HG03280 (cell line): ENCODE data around the gene AGBL3.
A peak's percentile ranks its signal among the peaks of the same experiment; 100 is the strongest.
"Not testable (repeated sequence)": the region's sequence is repeated elsewhere in the genome, so short reads cannot be mapped to it uniquely, and the experiment has no call there.

Source experiments
- ATAC-seq: cut with Tn5 transposase; IDR thresholded peaks from one replicate; pipeline ENCODE4 v1.9.1; 2021; ENCODE audit warnings: mild to moderate bottlenecking, moderate library complexity; ENCODE audit not compliant: unreplicated experiment

Gene AGBL3

GRCh38 chr7:135165862-135166261 lies 179.6 kb downstream of the AGBL3 start:
- ATAC-seq = no peak

- no peak for ATAC-seq
Observed at GRCh38 chr7:135166338-135166990, 180.2 kb downstream of the AGBL3 start.

- no peak for ATAC-seq
Observed at GRCh38 chr7:135167365-135167917, 181.1 kb downstream of the AGBL3 start.

GRCh38 chr7:135168001-135168400 lies 181.7 kb downstream of the AGBL3 start:
- ATAC-seq = no peak

GRCh38 chr7:135168489-135169140 lies 182.3 kb downstream of the AGBL3 start:
- ATAC-seq = no peak

GRCh38 chr7:135169141-135169963 lies 183.0 kb downstream of the AGBL3 start:
- peak; percentile 41 for ATAC-seq

GRCh38 chr7:135169964-135170273 lies 183.6 kb downstream of the AGBL3 start:
- ATAC-seq = peak; percentile 10

- peak; percentile 77 for ATAC-seq
Observed at GRCh38 chr7:135170274-135170997, 184.1 kb downstream of the AGBL3 start, which contains the start of gene CYREN. Gene CYREN (minus strand): TSS chr7:135170707. CDS start chr7:135168922, 1,785 bp downstream.

- peak; percentile 23 for ATAC-seq
Observed at GRCh38 chr7:135170998-135171481, 184.7 kb downstream of the AGBL3 start.

GRCh38 chr7:135171581-135172291 lies 185.4 kb downstream of the AGBL3 start:
- ATAC-seq = not testable (repeated sequence)

- ATAC-seq = not testable (repeated sequence)
Observed at GRCh38 chr7:135173916-135174315, 187.6 kb downstream of the AGBL3 start.

GRCh38 chr7:135174941-135175340 lies 188.6 kb downstream of the AGBL3 start:
- no peak for ATAC-seq

- no peak for ATAC-seq
Observed at GRCh38 chr7:135175931-135176330, 189.6 kb downstream of the AGBL3 start.

- no peak for ATAC-seq
Observed at GRCh38 chr7:135177028-135177696, 190.9 kb downstream of the AGBL3 start.

GRCh38 chr7:135178364-135178763 lies 192.1 kb downstream of the AGBL3 start:
- ATAC-seq = no peak

- ATAC-seq = no peak
Observed at GRCh38 chr7:135179321-135179925, 193.1 kb downstream of the AGBL3 start.

- ATAC-seq = no peak
Observed at GRCh38 chr7:135180122-135180521, 193.8 kb downstream of the AGBL3 start.

GRCh38 chr7:135181261-135181928 lies 195.1 kb downstream of the AGBL3 start:
- no peak for ATAC-seq
